PC-9 (cell line): ENCODE measurements around the gene NIPA2. TPM values are rescaled to one million over a fixed set of nuclear protein-coding genes. Genes with fewer than 3 reads are reported as not detected.

Experiments used
- BruUV-seq: library from RNA; stranded (reverse); fragments of 400-500 nt; replicated peaks from 2 replicates; lab custom pipeline; 2021; lab: Mats Ljungman, UMichigan
- CTCF ChIA-PET: fragments of 300-600 bp; sonication (Branson Sonifier 250); formaldehyde crosslinking; loops from one replicate; lab custom pipeline; 2022; ENCODE audit warnings: antibody characterized with exemption; lab: Charles Lee
- POLR2A ChIA-PET: fragments of 300-600 bp; sonication (Branson Sonifier 250); formaldehyde crosslinking; loops from one replicate; lab custom pipeline; 2022; ENCODE audit warnings: antibody characterized with exemption; ENCODE audit not compliant: unreplicated experiment; lab: Charles Lee
- DNase-seq, 2 experiments: peaks; one replicate each; pipeline versions ENCODE4 v3.0.0 to v3.0.0-alpha.2; 2015 to 2022; ENCODE audit warnings: mixed read lengths in 1 of 2
- H2AFZ ChIP-seq: fragments of 200-600 bp; sonication (generic); 2 replicates; pipeline ENCODE4 v1.8.1; 2017; ENCODE audit warnings: antibody characterized with exemption
- H3F3A ChIP-seq: fragments of 200-600 bp; sonication (generic); 2 replicates; pipeline ENCODE4 v1.8.1; 2017; ENCODE audit warnings: antibody characterized with exemption, mild to moderate bottlenecking, low read depth; ENCODE audit not compliant: insufficient read depth
- H3K27ac ChIP-seq: fragments of 200-600 bp; sonication (generic); 2 replicates; pipeline ENCODE4 v1.6.1; 2016; ENCODE audit warnings: mixed run types
- H3K27me3 ChIP-seq: fragments of 200-600 bp; sonication (generic); 2 replicates; pipeline ENCODE4 v1.6.1; 2016; ENCODE audit warnings: low read depth, mixed run types; ENCODE audit not compliant: insufficient read depth
- H3K36me3 ChIP-seq: fragments of 200-600 bp; sonication (generic); 2 replicates; pipeline ENCODE4 v1.6.1; 2016; ENCODE audit warnings: low read depth, mixed run types
- H3K4me1 ChIP-seq: fragments of 200-600 bp; sonication (generic); replicated peaks from 2 replicates; pipeline ENCODE4 v1.6.1; 2016; ENCODE audit warnings: mixed run types; ENCODE audit not compliant: insufficient read depth
- H3K4me2 ChIP-seq: fragments of 200-600 bp; sonication (generic); 2 replicates; pipeline ENCODE4 v1.6.1; 2017; ENCODE audit warnings: mixed run types
- H3K4me3 ChIP-seq: fragments of 200-600 bp; sonication (generic); 2 replicates; pipeline ENCODE4 v1.6.1; 2016; ENCODE audit warnings: mixed run types
- H3K79me2 ChIP-seq: fragments of 200-600 bp; sonication (generic); 2 replicates; pipeline ENCODE4 v1.6.1; 2017; ENCODE audit warnings: low read depth, mixed run types
- H3K9me2 ChIP-seq: fragments of 200-600 bp; sonication (generic); 2 replicates; pipeline ENCODE4 v1.8.1; 2017; ENCODE audit warnings: mild to moderate bottlenecking; ENCODE audit not compliant: insufficient read depth
- H3K9me3 ChIP-seq: fragments of 200-600 bp; sonication (generic); 2 replicates; pipeline ENCODE4 v1.8.1; 2016; ENCODE audit warnings: low read depth; ENCODE audit not compliant: insufficient read depth
- H4K20me1 ChIP-seq: fragments of 200-600 bp; sonication (generic); 2 replicates; pipeline ENCODE4 v1.8.1; 2017; ENCODE audit not compliant: insufficient read depth
- EZH2 ChIP-seq: fragments of 200-600 bp; sonication (generic); IDR thresholded peaks from 2 replicates; pipeline ENCODE4 v1.8.0; 2017; ENCODE audit warnings: antibody characterized with exemption, low read depth
- intact Hi-C: fragments of 100-400 bp; cut with micrococcal nuclease; formaldehyde crosslinking; loops from one replicate; pipeline ENCODE4 v1.10.0; 2022; ENCODE audit not compliant: unreplicated experiment
- total RNA-seq: library from RNA; stranded (reverse); gene quantifications from 2 replicates; pipeline ENCODE4 v1.2.3, GENCODE V29; 2021
- TF ChIP-seq, protein P1 (sequence below): fragments of 200-600 bp; sonication (generic); conservative IDR thresholded peaks from 2 replicates; pipeline ENCODE4 v1.6.1; 2017; ENCODE audit warnings: mixed run types, antibody characterized with exemption, mild to moderate bottlenecking, moderate library complexity

Gene NIPA2
- total RNA-seq, 1 experiment from 2014 or later, result 65.6 TPM

GRCh38 chr15:22881739-22882440, 43.4 kb downstream of the NIPA2 start:
- Histone ChIP-seq H3K27ac (no peak overlapping the region), H2AFZ (no peak overlapping the region), H3F3A (no peaks in the 10 kb centered on the region), H3K9me2 (no peaks in the 10 kb centered on the region), H4K20me1 (no peaks in the 10 kb centered on the region), H3K9me3 (no peaks in the 10 kb centered on the region), H3K79me2 (no peaks in the 10 kb centered on the region), H3K36me3 (no peaks in the 10 kb centered on the region), H3K4me1 (no peaks in the 10 kb centered on the region), H3K4me2 (no peak overlapping the region), H3K27me3 (no peaks in the 10 kb centered on the region), H3K4me3 (no peak overlapping the region)
- intact Hi-C loops, result no loop called here
- no TSS peak for BruUV-seq
- ChIA-PET POLR2A (no interaction called here), CTCF (no interaction called here)
- DNase-seq, result no peak
- TF ChIP-seq, protein P1, sequence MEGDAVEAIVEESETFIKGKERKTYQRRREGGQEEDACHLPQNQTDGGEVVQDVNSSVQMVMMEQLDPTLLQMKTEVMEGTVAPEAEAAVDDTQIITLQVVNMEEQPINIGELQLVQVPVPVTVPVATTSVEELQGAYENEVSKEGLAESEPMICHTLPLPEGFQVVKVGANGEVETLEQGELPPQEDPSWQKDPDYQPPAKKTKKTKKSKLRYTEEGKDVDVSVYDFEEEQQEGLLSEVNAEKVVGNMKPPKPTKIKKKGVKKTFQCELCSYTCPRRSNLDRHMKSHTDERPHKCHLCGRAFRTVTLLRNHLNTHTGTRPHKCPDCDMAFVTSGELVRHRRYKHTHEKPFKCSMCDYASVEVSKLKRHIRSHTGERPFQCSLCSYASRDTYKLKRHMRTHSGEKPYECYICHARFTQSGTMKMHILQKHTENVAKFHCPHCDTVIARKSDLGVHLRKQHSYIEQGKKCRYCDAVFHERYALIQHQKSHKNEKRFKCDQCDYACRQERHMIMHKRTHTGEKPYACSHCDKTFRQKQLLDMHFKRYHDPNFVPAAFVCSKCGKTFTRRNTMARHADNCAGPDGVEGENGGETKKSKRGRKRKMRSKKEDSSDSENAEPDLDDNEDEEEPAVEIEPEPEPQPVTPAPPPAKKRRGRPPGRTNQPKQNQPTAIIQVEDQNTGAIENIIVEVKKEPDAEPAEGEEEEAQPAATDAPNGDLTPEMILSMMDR, result no peak
- no peak for TF ChIP-seq EZH2

GRCh38 chr15:22883196-22883595, 44.7 kb downstream of the NIPA2 start:
- Histone ChIP-seq H3K27me3 (no peaks in the 10 kb centered on the region), H3K36me3 (no peaks in the 10 kb centered on the region), H3K4me2 (no peak overlapping the region), H4K20me1 (no peaks in the 10 kb centered on the region), H3K79me2 (no peaks in the 10 kb centered on the region), H3F3A (no peaks in the 10 kb centered on the region), H2AFZ (no peak overlapping the region), H3K9me3 (no peaks in the 10 kb centered on the region), H3K4me3 (no peak overlapping the region), H3K27ac (no peak overlapping the region), H3K9me2 (no peaks in the 10 kb centered on the region), H3K4me1 (no peaks in the 10 kb centered on the region)
- DNase-seq, result no peak
- BruUV-seq, result no TSS peak
- ChIA-PET CTCF (no interaction called here), POLR2A (no interaction called here)
- intact Hi-C loops, result no loop called here
- TF ChIP-seq, protein P1, result no peak
- TF ChIP-seq EZH2, result no peak

DNA sequence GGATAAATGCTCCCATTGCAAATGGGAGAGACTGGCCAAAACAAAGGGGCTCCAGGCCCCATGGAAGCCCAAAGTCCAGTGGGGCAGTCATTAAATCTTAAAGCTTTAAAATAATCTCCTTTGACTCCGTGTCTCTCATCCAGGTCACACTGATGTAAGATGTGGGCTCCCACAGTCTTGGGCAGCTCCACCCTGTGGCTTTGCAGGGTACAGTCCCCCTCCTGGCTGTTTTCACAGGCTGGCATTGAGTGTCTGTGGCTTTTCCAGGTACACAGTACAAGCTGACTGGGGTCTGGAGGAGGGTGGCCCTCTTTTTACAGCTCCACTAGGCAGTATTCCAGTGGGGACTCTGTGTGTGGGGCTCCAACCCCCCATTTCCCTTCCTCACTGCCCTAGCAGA, 45.9 kb downstream of the NIPA2 start:
- intact Hi-C loops, result no loop called here

More for the DNA sequence above, 45.9 kb downstream of the NIPA2 start:
- Histone ChIP-seq H3F3A (no peaks in the 10 kb centered on the region), H2AFZ (no peak overlapping the region), H3K4me2 (no peak overlapping the region), H4K20me1 (no peaks in the 10 kb centered on the region), H3K27me3 (no peaks in the 10 kb centered on the region), H3K4me1 (no peaks in the 10 kb centered on the region), H3K4me3 (no peak overlapping the region), H3K27ac (no peak overlapping the region), H3K9me2 (no peaks in the 10 kb centered on the region), H3K9me3 (no peaks in the 10 kb centered on the region), H3K79me2 (no peaks in the 10 kb centered on the region), H3K36me3 (no peaks in the 10 kb centered on the region)
- TF ChIP-seq, protein P1, result no peak
- no peak for TF ChIP-seq EZH2
- no peak for DNase-seq
- BruUV-seq, result no TSS peak
- ChIA-PET CTCF (no interaction called here), POLR2A (no interaction called here)
